ENCODE data around the gene RBP7.

Gene RBP7

GRCh38 chr1:10057796-10058195, 60.8 kb downstream of the RBP7 start:
- no peak for DNase-seq (ENCODE audit: low read depth)
- TF ChIP-seq CTCF (IDR thresholded peaks at IDR 0.05; ENCODE audit: low read depth, low read length, missing control alignments): no peak
- H3K4me3 ChIP-seq (ENCODE audit: low read depth, low read length): no peak overlapping the region

- DNase-seq (ENCODE audit: low read depth): no peak
- no peak overlapping the region for H3K4me3 ChIP-seq (ENCODE audit: low read depth, low read length)
- no peak for TF ChIP-seq CTCF (IDR thresholded peaks at IDR 0.05; ENCODE audit: low read depth, low read length, missing control alignments)
Observed at GRCh38 chr1:10059342-10059718, 62.3 kb downstream of the RBP7 start.

- DNase-seq (ENCODE audit: low read depth): no peak
- H3K4me3 ChIP-seq (ENCODE audit: low read depth, low read length): no peak overlapping the region
- no peak for TF ChIP-seq CTCF (IDR thresholded peaks at IDR 0.05; ENCODE audit: low read depth, low read length, missing control alignments)
Observed at GRCh38 chr1:10060311-10061100, 63.5 kb downstream of the RBP7 start.

GRCh38 chr1:10061276-10061675, 64.2 kb downstream of the RBP7 start:
- DNase-seq (ENCODE audit: low read depth): no peak
- no peak for TF ChIP-seq CTCF (IDR thresholded peaks at IDR 0.05; ENCODE audit: low read depth, low read length, missing control alignments)
- no peak overlapping the region for H3K4me3 ChIP-seq (ENCODE audit: low read depth, low read length)

GRCh38 chr1:10063878-10064277, 66.8 kb downstream of the RBP7 start:
- H3K4me3 ChIP-seq (ENCODE audit: low read depth, low read length): no peak overlapping the region
- no peak for TF ChIP-seq CTCF (IDR thresholded peaks at IDR 0.05; ENCODE audit: low read depth, low read length, missing control alignments)
- DNase-seq (ENCODE audit: low read depth): no peak

GRCh38 chr1:10064416-10065343, 67.7 kb downstream of the RBP7 start:
- no peak for TF ChIP-seq CTCF (IDR thresholded peaks at IDR 0.05; ENCODE audit: low read depth, low read length, missing control alignments)
- H3K4me3 ChIP-seq (ENCODE audit: low read depth, low read length): no peak overlapping the region
- DNase-seq (ENCODE audit: low read depth): no peak

Measured in GM12864 (cell line).